Transverse colon (tissue), 4 donors: ENCODE results near the gene P2RX7. TPM values are rescaled to one million over a fixed set of nuclear protein-coding genes. Genes with fewer than 3 reads are reported as not detected.
"Not testable (repeated sequence)": the region's sequence is repeated elsewhere in the genome, so short reads cannot be mapped to it uniquely, and the experiment has no call there.

Experiments
- DNase-seq: peaks from one replicate; pipeline ENCODE4 v3.0.0-alpha.2; 2019
- H3K27ac ChIP-seq, 4 donors: fragments of 200-600 bp; sonication (generic); 2 replicates each; pipeline ENCODE4 v1.5.1; 2016 to 2018; ENCODE audit warnings: inconsistent platforms in 4 of 4
- H3K27me3 ChIP-seq: fragments of 200-600 bp; sonication (generic); 2 replicates; pipeline ENCODE4 v1.5.1; 2017; ENCODE audit warnings: inconsistent platforms
- H3K36me3 ChIP-seq, 4 donors: fragments of 200-600 bp; sonication (generic); 2 replicates each; pipeline ENCODE4 v1.5.1; 2017 to 2019; ENCODE audit warnings: inconsistent platforms in 4 of 4
- H3K4me1 ChIP-seq, 4 donors: fragments of 200-600 bp; sonication (generic); 2 replicates each; pipeline ENCODE4 v1.5.1; 2017 to 2020; ENCODE audit warnings: inconsistent platforms in 4 of 4
- H3K4me3 ChIP-seq, 4 donors: fragments of 200-600 bp; sonication (generic); 1 replicate in 1 of 4; 2 replicates in 3 of 4; pipeline versions ENCODE4 v1.5.1 to v1.6.1; 2017 to 2019; ENCODE audit warnings: inconsistent platforms in 4 of 4
- H3K9me3 ChIP-seq, 2 donors: fragments of 200-600 bp; sonication (generic); 2 replicates each; pipeline ENCODE4 v1.5.1; 2017 to 2019; ENCODE audit warnings: inconsistent platforms in 2 of 2
- EP300 ChIP-seq: sonication (generic); formaldehyde crosslinking; IDR thresholded peaks from one replicate; pipeline ENCODE4 v1.6.1; 2017; ENCODE audit warnings: antibody characterized with exemption, low read depth
- POLR2A ChIP-seq: fragments of 450-650 bp; IDR thresholded peaks from one replicate; pipeline ENCODE4 v1.6.1; 2016; ENCODE audit warnings: antibody characterized with exemption, mild to moderate bottlenecking, moderate library complexity
- POLR2AphosphoS5 ChIP-seq, 3 donors: sonication (generic); formaldehyde crosslinking; IDR thresholded peaks; one replicate each; pipeline ENCODE4 v1.6.1; 2016; ENCODE audit warnings: antibody characterized with exemption in 3 of 3
- WGBS, 2 donors: methylation state at CpG; one replicate each; pipeline ENCODE4 v1.1.5; 2018; ENCODE audit warnings: low coverage in 1 of 2; 5-methylcytosine and 5-hydroxymethylcytosine counted together
- in situ Hi-C, 4 donors: fragments of 200-750 bp; cut with MboI; loops; one replicate each; pipeline versions ENCODE4 v1.15.0 to v1.15.1; 2017; ENCODE audit warnings: low sequenced_read_pairs in 3 of 4, low pct_ligation_motif_present in 1 of 4, low pct_unique_long_range_greater_than_20kb in 1 of 4
- intact Hi-C: fragments of 100-400 bp; cut with DNase I; formaldehyde crosslinking; loops from one replicate; pipeline ENCODE4 v1.15.1; 2023; ENCODE audit warnings: low total_unique reads
- total RNA-seq, 4 donors: library from RNA; depleted of rRNA; stranded (reverse); fragments of >200 nt; gene quantifications; one replicate each; pipeline ENCODE4 v1.1.0, GENCODE V29; 2016
- TF ChIP-seq, protein P1 (sequence below), 5 experiments: fragments of 200-600 bp in 3 of 5; fragments of 450-650 bp in 2 of 5; sonication (generic) in 3 of 5; IDR thresholded peaks; 1 replicate in 2 of 5; 2 replicates in 3 of 5; pipeline ENCODE4 v1.5.1; 2016 to 2017; ENCODE audit warnings: antibody characterized with exemption in 5 of 5, inconsistent platforms in 3 of 5, mild to moderate bottlenecking in 2 of 5, moderate library complexity in 1 of 5

P2RX7 gene
- total RNA-seq, 4 donors from 2014 or later: 0.96 to 7.1 (median 5.1) TPM

DNA sequence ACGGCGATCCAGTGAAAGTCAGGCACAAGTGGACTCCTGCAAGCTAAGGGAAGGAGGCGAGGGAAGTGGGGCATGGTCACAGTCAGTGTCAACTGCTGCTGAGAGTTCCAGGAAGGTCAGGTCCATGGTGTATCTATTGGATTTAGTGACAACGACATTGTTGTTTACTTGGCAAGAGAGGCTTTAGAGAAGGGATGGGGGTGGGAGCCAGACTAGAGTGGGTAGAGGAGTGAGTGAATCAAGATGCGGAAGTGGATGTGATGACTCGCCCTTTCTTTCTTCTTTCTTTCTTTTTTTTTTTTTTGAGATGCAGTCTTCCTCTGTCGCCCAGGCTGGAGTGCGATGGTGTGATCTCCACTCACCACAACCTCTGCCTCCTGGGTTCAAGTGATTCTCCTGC lies 12.5 kb downstream of the P2RX7 start:
- Histone ChIP-seq H3K36me3 (no peaks in the 10 kb centered on the region), H3K4me1 (no peaks in the 10 kb centered on the region), H3K4me3 (no peak overlapping the region), H3K27me3 (no peaks in the 10 kb centered on the region), H3K9me3 (no peaks in the 10 kb centered on the region), H3K27ac (no peak overlapping the region)
- 73 to 76% methylated on average over 6 to 8 of the region's 8 CpGs for WGBS, 2 donors
- no peak for DNase-seq
- intact Hi-C loops (no loop called here), in situ Hi-C loops (no loop called here)
- TF ChIP-seq POLR2AphosphoS5 (IDR thresholded peaks at IDR 0.05): no peak
- TF ChIP-seq POLR2A: no peak
- TF ChIP-seq, protein P1, sequence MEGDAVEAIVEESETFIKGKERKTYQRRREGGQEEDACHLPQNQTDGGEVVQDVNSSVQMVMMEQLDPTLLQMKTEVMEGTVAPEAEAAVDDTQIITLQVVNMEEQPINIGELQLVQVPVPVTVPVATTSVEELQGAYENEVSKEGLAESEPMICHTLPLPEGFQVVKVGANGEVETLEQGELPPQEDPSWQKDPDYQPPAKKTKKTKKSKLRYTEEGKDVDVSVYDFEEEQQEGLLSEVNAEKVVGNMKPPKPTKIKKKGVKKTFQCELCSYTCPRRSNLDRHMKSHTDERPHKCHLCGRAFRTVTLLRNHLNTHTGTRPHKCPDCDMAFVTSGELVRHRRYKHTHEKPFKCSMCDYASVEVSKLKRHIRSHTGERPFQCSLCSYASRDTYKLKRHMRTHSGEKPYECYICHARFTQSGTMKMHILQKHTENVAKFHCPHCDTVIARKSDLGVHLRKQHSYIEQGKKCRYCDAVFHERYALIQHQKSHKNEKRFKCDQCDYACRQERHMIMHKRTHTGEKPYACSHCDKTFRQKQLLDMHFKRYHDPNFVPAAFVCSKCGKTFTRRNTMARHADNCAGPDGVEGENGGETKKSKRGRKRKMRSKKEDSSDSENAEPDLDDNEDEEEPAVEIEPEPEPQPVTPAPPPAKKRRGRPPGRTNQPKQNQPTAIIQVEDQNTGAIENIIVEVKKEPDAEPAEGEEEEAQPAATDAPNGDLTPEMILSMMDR (IDR thresholded peaks at IDR 0.05): no peak
- TF ChIP-seq EP300: no peak

DNA sequence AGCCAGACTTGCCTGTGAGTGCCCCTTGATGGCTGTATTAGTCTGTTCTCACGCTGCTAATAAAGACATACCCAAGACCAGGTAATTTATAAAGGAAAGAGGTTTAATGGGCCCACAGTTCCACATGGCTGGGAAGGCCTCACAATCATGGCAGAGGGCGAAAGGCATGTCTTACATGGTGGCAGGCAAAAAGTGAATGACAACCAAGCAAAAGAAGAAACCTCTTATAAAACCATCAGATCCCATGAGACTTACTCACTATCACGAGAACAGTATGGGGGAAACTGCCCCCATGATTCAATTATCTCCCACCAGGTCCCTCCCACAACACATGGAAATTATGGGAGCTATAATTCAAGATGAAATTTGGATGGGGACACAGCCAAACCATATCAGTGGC lies 16.6 kb downstream of the P2RX7 start:
- intact Hi-C loops, H3K4me3 ChIP-seq, H3K27ac ChIP-seq, in situ Hi-C loops, H3K9me3 ChIP-seq, H3K4me1 ChIP-seq, DNase-seq, H3K36me3 ChIP-seq, H3K27me3 ChIP-seq: not testable (repeated sequence)
- 86 to 90% methylated on average over 2 to 3 of the region's 3 CpGs for WGBS, 2 donors

DNA sequence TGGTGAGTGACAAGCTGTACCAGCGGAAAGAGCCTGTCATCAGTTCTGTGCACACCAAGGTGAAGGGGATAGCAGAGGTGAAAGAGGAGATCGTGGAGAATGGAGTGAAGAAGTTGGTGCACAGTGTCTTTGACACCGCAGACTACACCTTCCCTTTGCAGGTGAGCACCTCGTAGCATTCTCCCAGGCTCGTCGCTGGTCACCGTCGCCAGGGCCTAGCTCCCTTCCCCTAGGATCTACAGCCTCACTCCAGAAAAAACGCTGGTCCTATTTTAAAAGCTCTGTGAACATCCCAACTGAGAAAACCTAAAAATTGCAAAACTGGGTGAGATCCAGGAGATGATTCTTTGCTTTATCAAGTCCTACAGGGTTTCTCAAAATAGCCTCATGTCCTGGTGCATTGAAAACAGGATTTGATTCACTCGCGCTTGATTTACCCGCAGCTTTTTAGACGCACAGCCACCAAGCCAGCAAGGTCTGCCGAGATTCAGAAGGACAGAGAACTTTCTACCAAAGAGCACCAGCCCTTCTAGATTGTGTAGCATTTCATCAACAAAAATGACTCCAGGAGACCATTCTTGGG lies 22.2 kb downstream of the P2RX7 start:
- no peaks in the 10 kb centered on the region for H3K9me3 ChIP-seq
- no peaks in the 10 kb centered on the region for H3K36me3 ChIP-seq
- in situ Hi-C loops: no loop called here
- DNase-seq: no peak
- H3K27me3 ChIP-seq: no peaks in the 10 kb centered on the region
- intact Hi-C loops: no loop called here
- H3K4me1 ChIP-seq: no peaks in the 10 kb centered on the region
- H3K4me3 ChIP-seq: no peak overlapping the region
- H3K27ac ChIP-seq: no peak overlapping the region
- 80 to 91% methylated on average over 2 to 14 of the region's 14 CpGs for WGBS, 2 donors
- no peak for TF ChIP-seq POLR2A
- no peak for TF ChIP-seq EP300
- TF ChIP-seq, protein P1 (IDR thresholded peaks at IDR 0.05): no peak
- TF ChIP-seq POLR2AphosphoS5 (IDR thresholded peaks at IDR 0.05): no peak

DNA sequence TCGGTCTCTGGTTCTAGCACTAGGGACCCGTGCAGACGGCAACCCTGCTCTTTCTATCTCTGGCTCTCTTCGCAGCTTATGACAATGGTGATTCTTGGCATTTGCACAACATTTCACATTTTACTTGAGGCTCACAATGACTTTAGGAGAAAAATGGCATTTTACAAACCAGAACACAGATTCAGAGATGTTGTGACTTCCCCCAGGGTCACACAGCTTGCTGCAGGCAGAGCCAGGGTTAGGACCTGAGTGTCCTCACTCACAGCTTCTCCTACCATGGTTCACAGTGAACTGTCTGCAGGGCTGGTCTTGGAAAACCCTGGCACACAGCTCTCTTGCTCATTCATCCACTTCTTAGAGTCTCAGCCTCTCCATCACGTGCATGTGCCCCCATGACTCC lies 23.7 kb downstream of the P2RX7 start:
- no peak for DNase-seq
- no peak overlapping the region for H3K4me3 ChIP-seq
- H3K27me3 ChIP-seq: no peaks in the 10 kb centered on the region
- TF ChIP-seq POLR2A (no peak), POLR2AphosphoS5 (IDR thresholded peaks at IDR 0.05) (no peak), EP300 (no peak)
- TF ChIP-seq, protein P1 (IDR thresholded peaks at IDR 0.05): no peak
- 50 to 82% methylated on average over 1 to 5 of the region's 5 CpGs for WGBS, 2 donors
- no peaks in the 10 kb centered on the region for H3K36me3 ChIP-seq
- H3K4me1 ChIP-seq: no peaks in the 10 kb centered on the region
- intact Hi-C loops: no loop called here
- no peaks in the 10 kb centered on the region for H3K9me3 ChIP-seq
- in situ Hi-C loops: no loop called here
- H3K27ac ChIP-seq: no peak overlapping the region

DNA sequence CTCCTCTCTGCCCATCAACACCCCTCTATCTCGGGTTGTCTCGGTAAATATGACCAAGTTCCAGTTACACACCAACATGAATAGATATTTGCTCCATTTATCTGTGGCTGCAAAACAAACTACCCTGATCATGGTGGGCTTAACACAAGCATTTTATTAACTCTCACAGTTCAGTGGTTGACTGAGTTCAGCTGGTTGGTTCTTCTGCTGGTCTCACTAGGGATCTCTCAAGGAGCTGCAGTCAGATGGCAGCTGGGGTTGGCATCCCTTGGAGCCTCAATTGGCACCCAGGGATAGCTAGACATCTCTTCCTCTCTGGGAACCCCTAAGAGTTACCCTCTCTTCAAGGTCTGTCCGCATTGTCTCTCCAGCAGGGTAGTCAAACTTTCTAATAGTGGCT lies 25.4 kb downstream of the P2RX7 start:
- in situ Hi-C loops: no loop called here
- WGBS, 2 donors: 98 to 100% methylated on average over 2 to 3 of the region's 3 CpGs
- Histone ChIP-seq H3K27me3 (no peaks in the 10 kb centered on the region), H3K4me1 (no peaks in the 10 kb centered on the region), H3K36me3 (no peaks in the 10 kb centered on the region), H3K9me3 (no peaks in the 10 kb centered on the region), H3K27ac (no peak overlapping the region), H3K4me3 (no peak overlapping the region)
- DNase-seq: no peak
- TF ChIP-seq EP300 (no peak), POLR2A (no peak), POLR2AphosphoS5 (IDR thresholded peaks at IDR 0.05) (no peak)
- TF ChIP-seq, protein P1 (IDR thresholded peaks at IDR 0.05): no peak
- intact Hi-C loops: no loop called here

DNA sequence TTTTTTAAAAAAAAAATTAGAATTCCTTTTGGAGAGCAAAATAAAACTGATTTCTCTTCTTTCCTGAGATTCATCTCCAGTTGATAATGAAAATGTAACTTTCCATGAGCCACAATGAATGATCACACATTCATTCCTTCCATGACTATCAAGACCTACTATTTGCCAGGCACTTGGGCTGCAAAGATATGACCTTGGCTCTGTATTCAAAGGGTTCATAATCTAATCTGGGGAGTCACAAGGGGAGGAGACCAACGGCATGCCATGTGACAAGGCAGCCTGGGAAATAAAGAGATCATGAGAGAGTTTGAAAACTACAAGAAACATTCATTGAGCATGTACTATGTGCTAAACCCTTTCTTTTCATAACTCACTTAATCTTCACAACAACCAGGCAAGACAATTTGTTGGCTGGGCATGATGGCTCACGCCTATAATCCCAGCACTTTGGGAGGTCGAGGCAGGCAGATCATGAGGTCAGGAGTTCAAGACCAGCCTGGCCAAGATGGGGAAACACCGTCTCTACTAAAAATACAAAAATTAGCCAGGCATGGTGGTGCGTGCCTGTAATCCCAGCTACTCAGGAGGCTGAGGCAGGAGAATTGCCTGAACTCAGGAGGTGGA lies 26.2 kb downstream of the P2RX7 start:
- H3K36me3 ChIP-seq, H3K27ac ChIP-seq, H3K4me1 ChIP-seq, H3K4me3 ChIP-seq, DNase-seq, in situ Hi-C loops, H3K9me3 ChIP-seq, H3K27me3 ChIP-seq, intact Hi-C loops: not testable (repeated sequence)
- 73 to 87% methylated on average over 5 of the region's 5 CpGs for WGBS, 2 donors
